RPMI7951 (cell line): ENCODE data around the gene GDF10. TPM values are rescaled to one million over a fixed set of nuclear protein-coding genes. Genes with fewer than 3 reads are reported as not detected.

Experiments
- DNase-seq: peaks from one replicate; pipeline ENCODE4 v3.0.0-alpha.2; 2012; ENCODE audit warnings: low read depth
- total RNA-seq: library from RNA; depleted of rRNA; stranded (reverse); fragments of >200 nt; shearing (Covaris generic); gene quantifications from 2 replicates; pipeline ENCODE4 v1.2.3, GENCODE V29; 2014

The GDF10 gene
- total RNA-seq, 1 experiment from 2014 or later = not detected

DNA sequence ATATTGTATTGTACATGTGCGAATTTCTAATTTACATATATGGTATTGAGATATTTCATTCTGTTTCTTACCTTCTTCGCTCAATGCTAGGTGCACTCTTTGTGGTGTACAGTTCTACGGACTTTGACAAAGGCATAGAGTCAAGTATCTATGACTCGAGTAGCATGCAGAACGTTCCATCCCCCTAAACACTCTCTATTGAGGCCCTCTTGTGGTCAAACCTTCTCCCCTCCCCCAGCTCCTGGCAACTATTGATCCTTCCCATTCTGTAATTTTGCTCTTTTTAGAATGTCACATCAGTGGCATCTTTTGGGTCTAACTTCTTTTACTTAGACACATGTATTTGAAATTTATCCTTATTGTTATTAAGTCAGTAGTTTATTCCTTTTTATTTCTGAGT, 30.7 kb upstream of the GDF10 start:
- DNase-seq = no peak

DNA sequence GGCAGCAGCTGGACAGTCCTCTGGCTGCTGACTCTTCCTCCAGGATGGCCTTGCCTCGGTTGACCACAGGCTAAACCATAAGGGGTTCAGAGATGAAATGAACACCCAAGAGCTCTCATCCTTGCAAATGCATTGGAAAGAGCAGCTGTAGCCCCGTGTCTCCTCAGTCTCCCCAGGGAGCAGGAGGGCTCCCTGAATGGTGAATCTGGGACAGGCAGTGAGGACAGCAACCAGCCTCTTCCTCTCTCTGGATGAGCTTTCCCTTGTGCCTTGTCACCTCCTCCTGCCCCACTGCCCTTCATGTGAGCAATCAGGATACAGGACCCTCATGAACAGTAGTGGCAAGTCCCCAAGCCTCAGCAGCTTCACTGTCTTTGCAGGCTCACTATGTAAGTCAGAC, 23.9 kb upstream of the GDF10 start:
- no peak for DNase-seq

DNA sequence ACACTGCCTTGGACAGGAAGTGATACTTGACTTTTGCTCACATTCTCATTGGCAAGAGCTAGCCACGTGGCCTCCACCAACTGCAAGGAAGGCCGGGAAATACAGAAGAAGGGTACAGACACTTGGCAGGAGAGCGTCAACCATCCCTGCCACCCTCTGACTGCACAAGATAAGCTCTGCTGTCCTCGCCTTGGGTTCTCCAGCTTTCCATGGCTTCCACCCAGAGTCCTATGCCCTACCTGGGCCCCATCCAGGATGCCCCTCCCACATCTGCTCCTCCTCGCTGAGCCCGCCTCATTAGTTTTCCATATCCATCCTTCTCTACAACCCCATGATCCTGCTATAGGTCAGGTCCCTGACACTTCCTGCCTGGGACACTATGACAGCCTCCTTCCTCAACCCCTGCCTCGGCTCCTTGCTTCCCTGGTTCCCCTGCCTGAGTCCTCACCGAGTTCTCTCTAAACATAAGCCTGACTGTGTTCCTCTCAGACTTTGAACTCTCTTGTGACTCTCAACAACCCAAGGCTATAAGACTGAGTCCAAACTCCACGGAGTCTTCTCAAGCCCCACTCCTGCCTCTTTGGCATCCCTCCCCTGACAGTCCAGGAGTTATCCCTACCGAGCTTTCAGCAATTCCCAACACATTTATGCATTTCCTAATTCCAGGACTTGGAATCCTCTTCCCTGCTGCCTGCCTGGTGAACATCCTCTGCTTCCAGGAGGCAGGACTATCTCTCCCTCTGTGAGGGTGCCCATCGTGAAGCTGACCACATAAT, 23.2 kb upstream of the GDF10 start:
- no peak for DNase-seq

DNA sequence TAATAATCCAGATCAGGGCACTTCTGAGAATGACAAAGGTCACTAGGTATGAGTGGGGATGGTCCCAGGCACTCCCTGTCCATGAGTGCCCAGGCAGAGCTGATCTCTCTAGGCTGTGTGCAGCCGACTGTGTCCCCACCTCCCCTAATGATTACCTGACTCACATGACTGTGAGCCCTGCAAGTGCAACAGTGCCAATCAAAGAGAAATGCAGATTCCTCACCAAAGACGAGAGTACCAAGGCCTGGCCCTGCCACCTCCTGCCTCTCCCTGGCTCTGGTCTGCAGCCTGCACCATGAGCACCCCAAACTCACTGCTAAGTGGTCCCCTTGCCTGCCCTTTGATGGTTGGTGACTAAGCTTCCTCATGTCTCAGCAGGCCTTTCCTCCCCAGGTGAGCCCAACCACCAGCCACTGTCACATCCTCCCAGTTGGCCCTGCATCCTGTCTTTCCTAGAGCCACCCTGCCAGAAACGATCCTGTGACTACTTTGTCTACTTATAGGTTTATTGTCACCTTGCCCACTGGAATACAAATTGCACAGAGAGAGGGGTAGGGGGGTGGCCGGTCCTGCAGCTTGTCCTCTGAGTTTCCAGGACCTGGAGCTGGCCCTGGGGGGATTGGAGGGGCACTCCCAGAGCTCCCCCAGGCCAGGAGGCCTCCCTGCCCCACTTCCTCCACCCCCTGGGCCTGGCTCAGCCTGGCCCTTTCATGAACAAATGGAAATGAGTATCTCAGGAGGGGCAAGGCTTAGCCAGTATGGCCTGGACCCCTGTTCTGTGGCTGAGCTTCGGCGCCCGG, 22.4 kb upstream of the GDF10 start:
- DNase-seq = no peak

DNA sequence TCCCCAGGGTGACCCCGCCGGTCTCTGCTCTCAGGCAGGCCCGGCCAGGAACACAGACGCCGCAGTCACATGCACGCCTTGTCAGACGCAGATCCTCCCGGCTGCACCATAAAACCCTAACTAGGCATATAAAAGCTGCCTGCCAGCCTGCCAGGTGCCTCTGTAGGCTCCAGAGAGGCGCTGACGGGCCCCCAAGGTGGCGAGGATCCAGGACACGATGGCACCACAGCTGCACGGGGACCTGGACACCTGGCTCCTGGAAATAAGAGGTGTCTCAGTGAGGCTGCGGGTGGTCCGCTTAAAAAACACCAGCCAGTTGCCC, 21.9 kb upstream of the GDF10 start:
- DNase-seq = no peak

DNA sequence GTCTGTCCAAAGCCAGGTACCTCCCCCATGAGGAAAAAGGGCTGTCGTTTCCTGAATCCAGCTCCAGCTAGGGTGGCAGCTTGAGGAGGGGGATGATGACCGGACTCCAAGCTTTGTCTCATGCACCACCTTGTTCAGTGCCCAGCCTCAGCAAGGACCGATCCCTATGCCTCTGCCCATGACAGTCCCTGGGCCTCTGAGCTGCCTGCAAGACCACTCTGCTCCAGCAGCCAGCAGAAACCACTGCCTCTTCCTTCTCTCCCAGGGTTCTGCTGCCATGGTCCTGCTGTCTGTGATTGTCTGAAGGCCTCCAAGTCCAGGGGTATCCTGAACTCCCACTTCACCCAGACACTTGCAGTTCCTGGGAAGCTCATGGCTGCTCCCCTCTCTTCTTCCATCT, 21.3 kb upstream of the GDF10 start:
- DNase-seq = no peak

DNA sequence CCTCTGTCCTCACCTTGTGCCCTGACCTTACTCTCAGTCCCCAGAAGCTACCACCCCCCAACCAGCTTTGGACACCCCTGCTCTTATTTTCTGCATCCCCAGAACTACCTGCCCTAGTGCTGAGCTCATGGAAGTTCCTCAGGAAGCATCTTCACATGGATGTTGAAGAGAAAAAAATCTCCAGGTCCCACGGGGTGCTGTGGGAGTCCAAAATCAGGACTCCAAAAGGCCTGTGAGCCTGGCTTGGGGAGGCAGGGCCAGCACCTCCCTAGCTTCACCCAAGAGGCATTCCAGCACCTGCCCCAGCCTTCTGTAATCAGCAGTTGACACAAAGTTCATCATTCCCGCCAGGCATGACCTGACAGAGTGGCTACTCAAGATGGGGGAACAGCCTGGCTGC, 20.7 kb upstream of the GDF10 start:
- DNase-seq = no peak

DNA sequence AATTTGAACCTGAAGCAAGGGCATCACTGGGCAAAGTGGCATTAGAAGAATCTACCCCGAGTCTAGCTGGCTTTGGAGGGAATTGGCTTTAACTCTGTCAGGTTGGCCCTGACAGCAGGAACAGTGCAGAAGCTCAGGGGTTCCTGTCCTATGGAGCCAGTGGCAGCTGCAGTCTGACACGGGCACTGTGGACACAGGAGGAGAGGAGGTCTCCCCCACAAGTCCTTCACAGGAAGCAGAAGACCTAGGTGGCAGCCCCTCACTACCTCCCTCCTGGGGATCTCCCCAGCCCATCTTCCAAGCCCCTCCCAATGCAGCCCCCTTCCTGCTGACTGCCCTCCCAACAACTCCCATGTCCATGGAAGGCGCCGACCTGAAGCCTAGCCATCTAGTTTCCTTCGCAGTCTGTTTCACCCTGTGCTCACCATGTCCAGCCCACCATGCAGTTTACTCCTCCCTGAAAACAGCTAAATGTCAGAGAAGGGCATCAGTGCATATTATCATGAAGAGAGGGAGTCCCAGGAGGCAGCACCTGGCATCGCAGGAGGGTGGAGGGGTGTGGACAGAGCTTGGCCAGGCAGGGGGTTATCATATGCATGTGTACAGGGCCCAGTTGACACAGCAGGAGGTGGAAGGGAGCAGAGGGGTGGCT, 17.9 kb upstream of the GDF10 start:
- no peak for DNase-seq

DNA sequence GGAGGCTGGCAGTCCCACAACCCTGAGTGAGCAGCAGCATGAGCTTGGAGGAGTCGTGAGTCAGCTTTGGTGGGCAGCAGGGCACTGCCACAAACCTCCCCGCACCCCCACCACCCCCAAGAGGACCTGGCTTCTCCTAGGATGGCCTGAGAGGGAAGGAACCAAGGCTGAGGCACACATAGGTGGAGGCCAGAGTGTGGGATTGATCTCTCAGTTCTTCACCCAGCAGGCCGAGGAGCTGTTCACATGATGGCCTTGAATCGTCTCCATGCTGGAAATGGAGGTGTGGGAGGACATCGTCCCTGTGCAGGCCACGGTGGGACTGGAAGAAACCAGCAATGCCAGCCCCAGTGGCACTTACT, 17.4 kb upstream of the GDF10 start:
- no peak for DNase-seq

DNA sequence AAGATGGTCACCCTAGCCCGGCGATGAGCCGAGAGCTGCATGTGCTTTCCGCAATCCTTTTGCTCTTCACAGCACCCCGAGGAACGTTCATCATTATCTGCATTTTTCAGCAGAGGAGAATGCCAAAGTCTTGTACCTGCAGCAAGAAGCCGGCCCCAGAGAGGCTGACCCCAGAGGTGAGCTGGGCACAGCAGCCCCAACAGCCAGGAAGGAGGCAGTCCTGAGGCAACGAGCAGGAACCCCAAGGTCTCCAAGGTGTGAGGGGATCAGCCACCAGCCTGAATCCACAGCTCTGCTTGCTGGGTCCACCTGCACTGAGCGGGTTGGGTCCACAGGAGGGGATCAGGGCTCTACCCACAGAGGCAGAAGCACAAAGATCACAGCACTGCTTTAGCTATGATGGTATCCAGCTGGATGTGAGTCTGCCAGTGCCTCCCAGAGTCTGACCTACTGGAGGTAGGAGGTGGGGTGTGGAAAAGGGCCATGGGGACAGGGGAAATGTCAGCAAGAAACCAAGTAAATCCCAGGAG, 16.8 kb upstream of the GDF10 start:
- no peak for DNase-seq

DNA sequence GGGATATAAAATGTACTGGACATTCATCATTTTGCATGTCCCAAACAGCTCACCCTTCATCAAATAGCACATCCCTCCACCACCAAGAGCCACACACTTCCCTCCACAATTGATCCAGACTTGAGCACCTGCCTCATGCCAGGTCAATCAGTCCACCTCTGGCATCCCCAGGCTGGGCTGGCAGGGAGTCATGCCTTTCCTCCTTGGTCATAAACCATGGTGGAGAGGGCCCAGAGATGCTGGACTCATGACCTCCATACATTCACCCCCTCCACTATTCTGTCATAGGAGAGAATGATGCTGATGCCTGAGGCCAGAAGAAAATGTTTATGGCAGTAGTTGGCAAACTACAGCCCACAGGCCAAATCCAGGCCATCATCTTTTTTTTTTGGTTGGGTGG, 16.1 kb upstream of the GDF10 start:
- no peak for DNase-seq

DNA sequence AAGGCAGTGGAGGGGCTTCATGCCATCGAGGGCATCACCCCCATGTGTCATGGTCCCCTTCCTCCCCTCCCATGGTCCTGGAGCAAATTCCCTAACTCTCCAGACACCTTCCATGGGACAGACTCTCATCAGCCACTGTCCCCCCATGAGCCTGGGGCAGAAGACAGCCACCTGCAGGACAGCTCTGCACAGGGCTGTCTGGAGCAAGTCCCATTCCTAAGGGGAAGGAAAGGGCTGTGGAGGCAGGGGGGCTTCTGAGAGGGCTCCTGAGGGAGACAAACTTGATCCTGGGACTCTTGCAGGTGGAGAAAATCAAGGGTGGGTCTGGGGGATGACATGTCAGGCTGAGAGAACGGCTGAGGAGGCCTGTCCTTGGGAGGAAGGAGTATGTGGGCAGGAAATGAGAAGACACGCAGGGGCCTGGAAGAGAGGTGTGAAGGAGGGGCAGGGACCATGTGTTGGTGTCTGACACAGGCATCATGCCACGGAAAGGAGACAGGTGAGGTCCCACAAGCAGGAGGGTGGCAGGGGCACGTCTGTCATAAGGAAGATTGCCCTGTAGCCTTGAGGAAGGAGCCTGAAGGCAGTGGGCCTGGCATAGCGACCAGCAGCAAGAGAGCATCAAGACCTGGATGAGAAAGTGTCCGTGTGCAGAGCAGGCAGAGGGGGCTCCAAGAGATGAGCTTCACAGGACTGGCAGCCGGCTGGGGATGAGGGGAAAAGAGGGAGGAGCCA, 14.4 kb upstream of the GDF10 start:
- no peak for DNase-seq

DNA sequence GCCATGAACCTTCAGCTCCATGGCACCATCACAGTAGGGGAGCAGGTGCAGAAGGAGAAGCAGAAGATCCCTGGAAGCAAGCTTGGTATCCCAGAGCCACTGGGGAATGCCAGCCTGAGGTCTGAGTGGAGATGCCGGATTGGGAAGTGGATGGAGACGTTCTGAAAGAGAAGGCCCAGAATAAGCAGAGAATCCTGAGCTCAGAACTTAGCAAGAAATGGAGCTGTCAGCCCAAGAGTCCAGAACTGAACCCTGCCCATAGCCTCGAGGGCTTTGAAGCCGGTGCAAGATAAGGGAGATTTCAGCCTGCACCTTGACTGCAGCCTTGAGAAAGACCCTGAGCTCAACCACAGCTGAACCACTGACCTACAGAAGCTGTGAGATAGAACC, 13.9 kb upstream of the GDF10 start:
- no peak for DNase-seq

DNA sequence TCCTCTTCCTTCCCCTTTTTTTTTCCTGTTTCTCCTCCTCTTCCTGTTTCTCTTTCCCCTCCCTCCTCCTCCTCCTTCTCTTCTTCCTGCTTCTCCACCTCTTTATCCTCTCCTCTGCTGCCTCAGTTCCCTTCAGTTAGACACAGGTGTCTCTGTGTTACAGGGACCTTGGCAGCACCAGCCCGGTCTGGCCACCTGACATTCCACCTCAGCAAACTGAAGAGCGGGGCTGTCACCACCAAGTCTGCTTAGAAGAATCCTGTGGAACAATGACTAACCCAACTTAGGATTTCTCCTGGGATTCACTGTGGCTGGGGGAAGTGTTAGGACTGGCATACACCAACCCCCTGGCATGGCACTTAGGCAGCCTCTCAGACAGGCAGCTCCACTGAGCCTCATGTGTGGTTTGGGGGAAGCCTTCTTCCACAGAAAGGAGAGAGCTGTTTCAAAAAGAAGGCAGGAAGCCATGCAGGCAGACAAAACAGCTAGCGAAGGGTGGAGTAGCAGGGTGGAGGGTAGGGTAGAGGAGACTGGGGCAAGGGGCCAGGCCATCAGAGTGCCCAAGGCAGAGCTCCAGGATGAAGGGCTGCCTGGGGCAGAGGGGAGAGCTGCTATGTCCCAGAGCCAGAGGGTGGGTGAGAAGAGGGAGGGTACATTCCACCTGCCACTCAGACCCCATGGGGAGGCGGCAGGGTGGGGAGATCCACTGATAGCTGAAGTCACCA, 13.2 kb upstream of the GDF10 start:
- no peak for DNase-seq

DNA sequence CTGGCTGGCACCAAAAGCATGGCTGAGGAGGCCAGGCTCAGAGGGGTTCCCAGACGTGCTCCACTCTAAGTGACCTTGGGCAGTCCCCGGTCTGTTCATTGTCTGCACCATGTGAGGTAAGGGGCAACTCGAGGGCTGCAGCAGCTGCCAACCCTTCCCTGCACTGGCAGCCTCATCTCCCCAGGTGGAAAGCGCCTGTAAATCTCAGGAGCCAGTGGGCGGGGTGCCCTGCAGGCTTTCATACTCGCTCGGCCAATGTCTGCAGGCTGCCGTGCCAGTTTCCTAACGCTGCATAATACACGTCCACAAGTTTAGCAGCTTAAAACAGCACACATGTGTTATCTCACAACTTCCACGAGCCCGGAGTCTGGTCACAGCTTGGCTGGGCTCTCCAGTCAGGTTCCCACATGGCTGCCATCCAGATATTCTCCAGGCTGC, 12.6 kb upstream of the GDF10 start:
- DNase-seq = no peak

DNA sequence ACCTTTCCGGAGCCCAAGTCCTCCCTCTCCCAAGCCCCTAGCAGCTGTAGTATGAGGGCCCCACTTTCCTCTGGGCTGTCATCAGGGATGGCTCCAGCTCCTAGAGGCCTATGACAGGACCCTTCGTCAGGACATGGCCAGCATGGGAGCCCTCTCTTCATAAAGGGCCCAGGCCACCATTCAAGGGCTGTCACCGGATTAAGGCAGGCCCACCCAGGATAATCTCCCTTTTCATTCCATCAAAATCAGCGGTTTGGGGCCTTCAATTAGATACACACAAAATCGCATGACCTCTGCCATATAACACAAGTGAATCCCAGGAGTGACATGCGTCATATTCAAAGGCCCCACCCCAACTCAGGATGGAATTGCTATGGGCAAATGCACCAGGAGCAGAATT, 12.2 kb upstream of the GDF10 start:
- DNase-seq = no peak

DNA sequence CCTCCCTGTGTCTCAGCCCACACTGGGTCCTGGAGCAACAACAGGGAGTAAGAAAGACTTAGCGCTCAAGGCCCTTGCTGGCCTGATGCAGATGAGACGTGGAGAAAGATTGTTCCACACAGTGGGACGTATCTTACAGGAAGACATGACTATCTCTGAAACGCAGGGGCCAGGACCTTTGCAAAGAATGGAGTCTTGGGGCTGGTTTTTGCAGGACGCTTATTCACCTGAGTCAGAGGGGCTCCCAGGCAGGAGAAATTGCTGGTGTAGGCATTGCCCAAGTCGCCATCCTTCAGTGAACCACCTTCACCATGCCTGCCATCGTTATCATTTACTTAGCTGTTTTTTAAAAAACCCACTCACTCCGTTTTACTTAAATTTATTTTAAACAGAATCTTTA, 11.8 kb upstream of the GDF10 start:
- DNase-seq = no peak

DNA sequence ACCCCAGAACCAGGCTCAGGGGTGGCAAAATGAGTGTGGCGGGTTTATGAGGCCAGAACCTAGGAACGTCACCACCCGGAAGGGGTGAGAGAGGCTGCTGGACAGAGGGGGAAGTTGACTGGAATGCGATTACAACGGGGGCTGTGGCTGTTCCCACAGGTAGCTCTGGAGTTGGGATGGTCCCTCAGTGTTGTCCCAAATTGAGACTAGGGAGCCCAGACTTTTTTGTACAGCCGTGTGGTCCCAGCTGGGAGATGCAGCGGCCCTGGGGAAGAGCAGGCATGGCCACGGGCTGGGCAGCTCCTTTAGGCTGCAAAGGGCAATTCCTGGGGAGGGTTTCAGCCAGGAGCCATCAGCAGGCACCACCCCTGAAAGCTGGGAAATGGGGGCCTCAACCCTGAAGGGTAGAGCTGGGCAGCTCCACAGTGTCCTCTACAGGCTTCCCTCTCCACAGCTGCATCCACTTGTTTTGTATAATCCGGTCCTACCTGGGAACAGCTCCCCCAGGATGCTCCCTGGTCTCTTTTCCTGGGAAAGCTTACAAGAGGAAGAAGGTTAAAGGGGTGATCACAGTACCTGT, 11.0 kb upstream of the GDF10 start:
- no peak for DNase-seq

DNA sequence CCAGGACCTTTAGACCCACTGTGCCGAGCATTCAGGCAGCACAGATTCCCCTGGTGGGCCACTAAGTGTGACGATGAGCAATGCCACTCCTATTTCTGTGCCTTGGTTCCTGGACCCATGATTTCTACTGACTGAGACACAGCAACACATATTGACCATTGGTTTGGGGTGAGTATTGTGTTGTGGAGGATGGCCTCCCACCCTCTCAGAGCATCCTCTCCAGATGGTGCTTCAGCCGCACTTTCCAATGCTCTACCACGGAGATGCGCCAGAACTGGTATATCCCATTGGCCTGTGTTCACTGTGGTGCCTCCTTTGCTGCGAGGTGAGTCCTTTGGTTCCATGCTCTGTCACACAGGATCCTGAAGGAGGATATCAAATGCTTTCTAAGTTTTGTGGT, 10.1 kb upstream of the GDF10 start:
- no peak for DNase-seq

DNA sequence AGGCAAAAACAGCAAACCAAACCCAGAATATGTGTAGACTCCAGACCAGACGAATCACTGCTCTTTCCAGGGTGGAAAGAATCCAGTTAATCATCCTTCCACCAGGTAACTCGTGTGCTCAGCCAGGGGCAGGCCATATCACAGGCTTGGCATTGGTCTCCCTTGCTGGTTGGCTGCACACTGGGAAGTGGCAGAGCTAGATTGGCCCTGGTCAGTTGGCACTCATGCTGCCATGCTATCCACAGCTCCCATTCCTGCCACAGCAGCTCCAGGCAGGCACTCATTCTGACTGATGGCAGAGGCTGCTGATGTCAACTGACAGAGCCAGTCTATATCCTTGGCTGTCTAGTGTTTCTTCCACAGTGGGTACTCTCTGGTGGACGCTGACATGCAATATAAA, 9.7 kb upstream of the GDF10 start:
- no peak for DNase-seq

DNA sequence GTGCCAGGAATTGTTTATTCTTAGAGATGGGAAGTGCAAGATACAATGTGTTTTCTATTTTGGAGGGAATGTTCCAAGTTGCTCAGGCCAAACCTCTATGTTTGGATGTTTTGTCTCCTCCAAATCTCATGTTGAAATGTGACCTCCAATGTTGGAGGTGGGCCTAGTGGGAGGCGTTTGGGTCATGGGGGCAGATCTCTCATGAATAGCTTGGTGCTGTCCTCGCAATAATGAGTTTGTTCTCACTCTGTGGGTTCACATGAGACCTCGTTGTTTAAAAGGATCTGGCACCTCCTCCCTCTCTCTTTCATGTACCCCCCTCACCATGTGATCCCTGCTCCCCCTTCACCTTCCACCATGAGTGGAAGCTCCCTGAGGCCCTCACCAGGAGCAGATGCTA, 8.3 kb upstream of the GDF10 start:
- DNase-seq = no peak
